ENCODE data around the gene TSPAN15.

- TF ChIP-seq CTCF (conservative IDR thresholded peaks at IDR 0.05; ENCODE audit: low read length), result no peak
- TF ChIP-seq EZH2phosphoT487 (IDR thresholded peaks at IDR 0.05; ENCODE audit: borderline replicate concordance), result no peak
Observed at GRCh38 chr10:69497611-69498390, 46.5 kb downstream of the TSPAN15 start.
